ENCODE measurements around the gene PPP6R1. TPM values are rescaled to one million over a fixed set of nuclear protein-coding genes. Genes with fewer than 3 reads are reported as not detected.

PPP6R1 gene, protein sequence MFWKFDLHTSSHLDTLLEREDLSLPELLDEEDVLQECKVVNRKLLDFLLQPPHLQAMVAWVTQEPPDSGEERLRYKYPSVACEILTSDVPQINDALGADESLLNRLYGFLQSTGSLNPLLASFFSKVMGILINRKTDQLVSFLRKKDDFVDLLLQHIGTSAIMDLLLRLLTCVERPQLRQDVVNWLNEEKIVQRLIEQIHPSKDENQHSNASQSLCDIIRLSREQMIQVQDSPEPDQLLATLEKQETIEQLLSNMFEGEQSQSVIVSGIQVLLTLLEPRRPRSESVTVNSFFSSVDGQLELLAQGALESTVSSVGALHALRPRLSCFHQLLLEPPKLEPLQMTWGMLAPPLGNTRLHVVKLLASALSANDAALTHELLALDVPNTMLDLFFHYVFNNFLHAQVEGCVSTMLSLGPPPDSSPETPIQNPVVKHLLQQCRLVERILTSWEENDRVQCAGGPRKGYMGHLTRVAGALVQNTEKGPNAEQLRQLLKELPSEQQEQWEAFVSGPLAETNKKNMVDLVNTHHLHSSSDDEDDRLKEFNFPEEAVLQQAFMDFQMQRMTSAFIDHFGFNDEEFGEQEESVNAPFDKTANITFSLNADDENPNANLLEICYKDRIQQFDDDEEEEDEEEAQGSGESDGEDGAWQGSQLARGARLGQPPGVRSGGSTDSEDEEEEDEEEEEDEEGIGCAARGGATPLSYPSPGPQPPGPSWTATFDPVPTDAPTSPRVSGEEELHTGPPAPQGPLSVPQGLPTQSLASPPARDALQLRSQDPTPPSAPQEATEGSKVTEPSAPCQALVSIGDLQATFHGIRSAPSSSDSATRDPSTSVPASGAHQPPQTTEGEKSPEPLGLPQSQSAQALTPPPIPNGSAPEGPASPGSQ
- 82.3 TPM for total RNA-seq (ENCODE audit: unreplicated experiment)
- long read RNA-seq, partial matches to known transcripts, result 2 of 3 reads
- long read RNA-seq, other reads (novel, unspliced or antisense), result 0 of 3 reads

- peak; percentile 96 for DNase-seq
- Mint-ChIP-seq H3K27me3 (ENCODE audit: unreplicated experiment) (peaks cover 8% of the 10 kb centered on the region), H3K36me3 (ENCODE audit: unreplicated experiment) (peaks cover 3% of the 10 kb centered on the region), H3K4me3 (ENCODE audit: unreplicated experiment) (peak within 1 kb of the TSS; percentile 94), H3K27ac (ENCODE audit: unreplicated experiment) (peak within 1 kb of the TSS; percentile 98), H3K9me3 (ENCODE audit: unreplicated experiment) (peaks cover 17% of the 10 kb centered on the region), H3K4me1 (ENCODE audit: low read depth, unreplicated experiment) (peaks cover 28% of the 10 kb centered on the region)
- no peak for TF ChIP-seq CTCF (IDR thresholded peaks at IDR 0.05; ENCODE audit: partially characterized antibody, unreplicated experiment)
Observed at GRCh38 chr19:55258828-55259539, at the start of gene PPP6R1. PPP6R1 (minus strand) TSS chr19:55259017; CDS start chr19:55247103, 11,914 bp downstream.

GRCh38 chr19:55308281-55308680 lies 49.5 kb upstream of the PPP6R1 start:
- no peak overlapping the region for H3K4me3 Mint-ChIP-seq (ENCODE audit: unreplicated experiment)
- no peak overlapping the region for H3K27ac Mint-ChIP-seq (ENCODE audit: unreplicated experiment)
- peaks cover 9% of the 10 kb centered on the region for H3K4me1 Mint-ChIP-seq (ENCODE audit: low read depth, unreplicated experiment)
- no peak for DNase-seq
- peaks cover 12% of the 10 kb centered on the region for H3K36me3 Mint-ChIP-seq (ENCODE audit: unreplicated experiment)
- H3K27me3 Mint-ChIP-seq (ENCODE audit: unreplicated experiment), result peaks cover 8% of the 10 kb centered on the region
- TF ChIP-seq CTCF (IDR thresholded peaks at IDR 0.05; ENCODE audit: partially characterized antibody, unreplicated experiment), result no peak
- peaks cover 1% of the 10 kb centered on the region for H3K9me3 Mint-ChIP-seq (ENCODE audit: unreplicated experiment)

GRCh38 chr19:55306712-55307111 lies 47.9 kb upstream of the PPP6R1 start:
- no peak overlapping the region for H3K4me3 Mint-ChIP-seq (ENCODE audit: unreplicated experiment)
- peaks cover 6% of the 10 kb centered on the region for H3K4me1 Mint-ChIP-seq (ENCODE audit: low read depth, unreplicated experiment)
- no peak overlapping the region for H3K27ac Mint-ChIP-seq (ENCODE audit: unreplicated experiment)
- H3K9me3 Mint-ChIP-seq (ENCODE audit: unreplicated experiment), result peaks cover 1% of the 10 kb centered on the region
- TF ChIP-seq CTCF (IDR thresholded peaks at IDR 0.05; ENCODE audit: partially characterized antibody, unreplicated experiment), result no peak
- H3K36me3 Mint-ChIP-seq (ENCODE audit: unreplicated experiment), result peaks cover 9% of the 10 kb centered on the region
- peaks cover 6% of the 10 kb centered on the region for H3K27me3 Mint-ChIP-seq (ENCODE audit: unreplicated experiment)
- DNase-seq, result no peak

DNA sequence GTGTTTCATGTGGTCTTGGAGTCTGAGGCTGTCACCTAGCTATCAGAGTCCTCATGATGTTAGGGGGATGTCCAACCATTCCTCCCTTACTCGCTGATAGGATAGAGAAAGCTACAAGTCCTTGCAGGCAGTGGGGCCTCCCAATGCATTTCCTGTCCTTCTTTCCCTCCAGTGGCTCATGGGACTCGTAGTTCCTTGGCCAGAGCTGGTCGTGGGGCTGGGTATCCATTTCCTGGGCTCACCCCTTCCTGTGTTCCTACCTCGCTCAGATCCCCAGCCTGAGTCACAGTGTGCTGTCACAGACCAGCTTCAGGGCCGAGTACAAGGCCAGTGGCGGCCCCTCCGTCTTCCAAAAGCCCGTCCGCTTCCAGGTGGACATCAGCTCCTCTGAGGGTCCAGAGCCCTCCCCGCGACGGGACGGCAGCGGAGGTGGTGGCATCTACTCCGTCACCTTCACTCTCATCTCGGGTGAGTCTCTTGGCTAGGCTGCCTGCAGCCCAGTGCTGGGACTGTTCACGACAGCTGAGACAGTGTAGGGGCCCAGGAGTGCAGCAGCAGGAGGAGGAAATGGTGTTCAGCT lies 47.3 kb upstream of the PPP6R1 start:
- peaks cover 10% of the 10 kb centered on the region for H3K4me1 Mint-ChIP-seq (ENCODE audit: low read depth, unreplicated experiment)
- H3K27me3 Mint-ChIP-seq (ENCODE audit: unreplicated experiment), result peaks cover 10% of the 10 kb centered on the region
- peaks cover 9% of the 10 kb centered on the region for H3K36me3 Mint-ChIP-seq (ENCODE audit: unreplicated experiment)
- H3K4me3 Mint-ChIP-seq (ENCODE audit: unreplicated experiment), result no peak overlapping the region
- DNase-seq, result no peak
- H3K27ac Mint-ChIP-seq (ENCODE audit: unreplicated experiment), result no peak overlapping the region
- TF ChIP-seq CTCF (IDR thresholded peaks at IDR 0.05; ENCODE audit: partially characterized antibody, unreplicated experiment), result no peak
- peaks cover 1% of the 10 kb centered on the region for H3K9me3 Mint-ChIP-seq (ENCODE audit: unreplicated experiment)

Measured in glutamatergic neuron (in vitro differentiated cells).